Stimulated activated CD8-positive, alpha-beta memory T cell treated with anti-CD3 and anti-CD28 coated beads, Interleukin-2, amount 100 ng/mL, for 48 hours (primary cell): ENCODE data around the gene ATP2B2.

ENCODE experiments used
- DNase-seq, 2 donors: peaks; one replicate each; pipeline ENCODE4 v3.0.0-alpha.2; 2020; ENCODE audit warnings: low read depth in 2 of 2

Gene ATP2B2

GRCh38 chr3:10510743-10511432 is 5.5 kb upstream of the ATP2B2 start:
- no peak for DNase-seq

GRCh38 chr3:10510086-10510742 is 4.8 kb upstream of the ATP2B2 start:
- DNase-seq: no peak

GRCh38 chr3:10509325-10509724 is 3.9 kb upstream of the ATP2B2 start:
- DNase-seq: no peak

- DNase-seq: no peak
Observed at GRCh38 chr3:10508619-10509260, 3.4 kb upstream of the ATP2B2 start.

- no peak for DNase-seq
Observed at GRCh38 chr3:10508235-10508618, 2.8 kb upstream of the ATP2B2 start.

- DNase-seq: no peak
Observed at GRCh38 chr3:10507331-10507730, 1.9 kb upstream of the ATP2B2 start.

GRCh38 chr3:10506696-10507095 is 1.3 kb upstream of the ATP2B2 start:
- no peak for DNase-seq

- DNase-seq: no peak
Observed at GRCh38 chr3:10505791-10506585, 602 bp upstream of the ATP2B2 start.

- no peak for DNase-seq
Observed at GRCh38 chr3:10504171-10505049, 976 bp downstream of the ATP2B2 start.

- no peak for DNase-seq
Observed at GRCh38 chr3:10503217-10503796, 2.1 kb downstream of the ATP2B2 start.

GRCh38 chr3:10502185-10502880 is 3.1 kb downstream of the ATP2B2 start:
- no peak for DNase-seq

GRCh38 chr3:10501664-10502052 is 3.7 kb downstream of the ATP2B2 start:
- DNase-seq: no peak

GRCh38 chr3:10500717-10501663 is 4.4 kb downstream of the ATP2B2 start:
- no peak for DNase-seq

GRCh38 chr3:10498271-10498670 is 7.1 kb downstream of the ATP2B2 start:
- DNase-seq: no peak

- DNase-seq: no peak
Observed at GRCh38 chr3:10497439-10497838, 7.9 kb downstream of the ATP2B2 start.

GRCh38 chr3:10496121-10496863 is 9.1 kb downstream of the ATP2B2 start:
- DNase-seq: no peak

GRCh38 chr3:10495614-10496013 is 9.8 kb downstream of the ATP2B2 start:
- DNase-seq: no peak

GRCh38 chr3:10495003-10495402 is 10.4 kb downstream of the ATP2B2 start:
- DNase-seq: no peak
